Transverse colon (tissue), 3 donors: ENCODE results near the gene KDM2B.

ENCODE experiments used
- CTCF ChIP-seq, 5 experiments: fragments of 200-600 bp in 3 of 5; fragments of 450-650 bp in 2 of 5; sonication (generic) in 3 of 5; IDR thresholded peaks; 1 replicate in 2 of 5; 2 replicates in 3 of 5; pipeline ENCODE4 v1.5.1; 2016 to 2017; ENCODE audit warnings: antibody characterized with exemption in 5 of 5, inconsistent platforms in 3 of 5, mild to moderate bottlenecking in 2 of 5, moderate library complexity in 1 of 5
- POLR2A ChIP-seq: fragments of 450-650 bp; IDR thresholded peaks from one replicate; pipeline ENCODE4 v1.6.1; 2016; ENCODE audit warnings: antibody characterized with exemption, mild to moderate bottlenecking, moderate library complexity

- TF ChIP-seq POLR2A (peak; percentile 29), CTCF (IDR thresholded peaks at IDR 0.05) (peak in 3 of 5 experiments; percentile 2 to 19 (median 12))
Observed at GRCh38 chr12:121626087-121626852, 45.4 kb upstream of the KDM2B start, which contains the start of gene ORAI1.
